ENCODE results near the gene EML4.

Gene EML4

GRCh38 chr2:42138163-42139015 lies 30.8 kb upstream of the EML4 start:
- no peak for DNase-seq

GRCh38 chr2:42139101-42139500 lies 30.1 kb upstream of the EML4 start:
- no peak for DNase-seq

- no peak for DNase-seq
Measured at GRCh38 chr2:42140496-42140895, 28.7 kb upstream of the EML4 start.

- DNase-seq = peak; percentile 37 to 40
Measured at GRCh38 chr2:42141687-42142546, 27.2 kb upstream of the EML4 start.

GRCh38 chr2:42142547-42143184 lies 26.5 kb upstream of the EML4 start:
- no peak for DNase-seq

GRCh38 chr2:42147641-42148274 lies 21.4 kb upstream of the EML4 start:
- no peak for DNase-seq

GRCh38 chr2:42150159-42150558 lies 19.0 kb upstream of the EML4 start:
- DNase-seq = no peak

GRCh38 chr2:42153944-42154581 lies 15.1 kb upstream of the EML4 start:
- no peak for DNase-seq

GRCh38 chr2:42156721-42157120 lies 12.4 kb upstream of the EML4 start:
- DNase-seq = no peak

GRCh38 chr2:42161444-42161843 lies 7.7 kb upstream of the EML4 start:
- DNase-seq = no peak

GRCh38 chr2:42163444-42164045 lies 5.6 kb upstream of the EML4 start:
- no peak for DNase-seq

GRCh38 chr2:42164046-42164445 lies 5.1 kb upstream of the EML4 start:
- DNase-seq = no peak

GRCh38 chr2:42164971-42165370 lies 4.2 kb upstream of the EML4 start:
- DNase-seq = no peak

GRCh38 chr2:42167458-42167857 lies 1.7 kb upstream of the EML4 start:
- no peak for DNase-seq

GRCh38 chr2:42168459-42169099 lies 574 bp upstream of the EML4 start:
- no peak for DNase-seq

GRCh38 chr2:42169874-42170521 lies 845 bp downstream of the EML4 start:
- DNase-seq = peak; percentile 13 to 44

GRCh38 chr2:42170619-42171395 lies 1.7 kb downstream of the EML4 start:
- DNase-seq = no peak

GRCh38 chr2:42171396-42171980 lies 2.3 kb downstream of the EML4 start:
- DNase-seq = peak in 1 of 2 donors; percentile 55

GRCh38 chr2:42172020-42172419 lies 2.9 kb downstream of the EML4 start:
- no peak for DNase-seq

GRCh38 chr2:42172566-42172965 lies 3.4 kb downstream of the EML4 start:
- DNase-seq = no peak

All from CD4-positive, alpha-beta T cell treated with Interleukin-1 beta for 1 hour (primary cell).